Embryonic facial prominence (tissue), 1 donor: ENCODE measurements around the gene PTMA.
"Not testable (repeated sequence)": the region's sequence is repeated elsewhere in the genome, so short reads cannot be mapped to it uniquely, and the experiment has no call there.

Experiments
- DNase-seq: peaks from one replicate; pipeline ENCODE4 v3.0.0-alpha.2; 2016; ENCODE audit errors: extremely low spot score

Gene PTMA

GRCh38 chr2:231716666-231717280 is 8.4 kb downstream of the PTMA start:
- no peak for DNase-seq

- DNase-seq: no peak
Measured at GRCh38 chr2:231717281-231718171, 9.2 kb downstream of the PTMA start.

- no peak for DNase-seq
Measured at GRCh38 chr2:231718799-231719198, 10.5 kb downstream of the PTMA start.

- no peak for DNase-seq
Measured at GRCh38 chr2:231720292-231720986, 12.1 kb downstream of the PTMA start.

- DNase-seq: no peak
Measured at GRCh38 chr2:231720987-231721966, 13.0 kb downstream of the PTMA start.

GRCh38 chr2:231722721-231723307 is 14.5 kb downstream of the PTMA start:
- no peak for DNase-seq

- no peak for DNase-seq
Measured at GRCh38 chr2:231725476-231725875, 17.2 kb downstream of the PTMA start.

- DNase-seq: no peak
Measured at GRCh38 chr2:231726276-231726675, 18.0 kb downstream of the PTMA start.

- DNase-seq: no peak
Measured at GRCh38 chr2:231727621-231728020, 19.3 kb downstream of the PTMA start.

GRCh38 chr2:231732604-231733003 is 24.3 kb downstream of the PTMA start:
- no peak for DNase-seq

GRCh38 chr2:231737761-231738160 is 29.4 kb downstream of the PTMA start:
- no peak for DNase-seq

GRCh38 chr2:231743376-231744116 is 35.2 kb downstream of the PTMA start:
- DNase-seq: no peak

- no peak for DNase-seq
Measured at GRCh38 chr2:231745303-231746038, 37.1 kb downstream of the PTMA start.

- not testable (repeated sequence) for DNase-seq
Measured at GRCh38 chr2:231748153-231748896, 40.0 kb downstream of the PTMA start.

GRCh38 chr2:231749016-231749415 is 40.7 kb downstream of the PTMA start:
- not testable (repeated sequence) for DNase-seq

- DNase-seq: no peak
Measured at GRCh38 chr2:231751042-231751815, 42.9 kb downstream of the PTMA start.

GRCh38 chr2:231752061-231752460 is 43.7 kb downstream of the PTMA start:
- DNase-seq: no peak

- DNase-seq: no peak
Measured at GRCh38 chr2:231761735-231762134, 53.4 kb downstream of the PTMA start.
